IPS-NIHi7 (cell line): ENCODE data around the gene NAT9.

Source experiments
- DNase-seq: peaks from one replicate; pipeline ENCODE4 v3.0.0; 2012; ENCODE audit warnings: mixed read lengths; ENCODE audit errors: extremely low spot score

NAT9 gene

DNA sequence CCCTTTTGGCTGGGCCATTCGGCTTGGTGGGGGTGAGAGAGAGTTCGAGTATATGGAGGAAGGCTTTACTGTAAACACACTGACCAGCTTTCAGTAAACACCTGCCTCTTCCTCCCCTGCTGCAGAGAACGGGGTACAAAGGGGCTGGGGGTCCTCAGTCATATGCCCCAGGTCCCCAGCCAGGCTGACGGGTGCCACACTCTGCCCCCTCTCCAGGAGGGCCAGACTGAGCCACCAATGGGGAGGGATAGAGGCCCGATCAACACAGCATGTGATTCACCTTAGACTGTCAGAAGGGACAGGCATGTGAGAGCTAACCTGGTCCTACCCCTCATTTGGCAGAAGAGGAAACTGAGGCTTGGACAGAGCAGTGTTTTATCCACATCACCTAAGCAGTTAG lies 14.7 kb downstream of the NAT9 start:
- DNase-seq, result no peak

DNA sequence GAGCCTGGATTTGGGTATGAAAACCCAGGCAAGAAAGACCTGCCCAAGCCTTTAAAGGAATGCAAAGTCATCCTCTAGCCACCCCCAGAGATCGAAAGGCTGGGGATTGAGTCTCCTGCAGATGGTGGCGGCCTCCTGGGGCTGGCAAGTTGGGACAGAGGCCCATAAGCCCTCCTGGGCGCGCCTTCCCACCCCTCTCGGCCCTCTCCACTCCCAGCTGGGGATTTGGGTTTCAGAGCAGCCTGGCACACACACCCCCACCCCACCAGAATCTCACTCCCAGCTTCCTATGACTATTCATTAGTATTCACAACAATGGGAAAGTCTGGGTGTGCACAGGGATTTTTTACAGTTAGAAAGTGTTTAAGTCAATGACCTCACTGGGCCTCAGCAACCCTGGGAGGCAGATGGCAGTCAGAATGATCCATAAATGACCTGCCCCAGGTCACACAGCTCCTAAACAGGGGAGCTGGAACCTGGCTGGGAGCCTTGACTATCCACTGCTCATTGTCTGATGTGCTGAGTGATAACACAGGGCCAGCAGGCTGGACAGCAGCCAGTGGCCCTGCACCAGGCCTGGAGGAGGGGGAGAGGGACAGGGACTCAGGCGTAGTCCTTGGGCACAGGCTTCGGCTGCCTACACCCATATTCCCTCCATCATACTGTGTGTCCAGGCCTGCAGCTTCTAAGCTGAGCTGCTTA lies 15.6 kb downstream of the NAT9 start:
- DNase-seq, result peak; percentile 45

DNA sequence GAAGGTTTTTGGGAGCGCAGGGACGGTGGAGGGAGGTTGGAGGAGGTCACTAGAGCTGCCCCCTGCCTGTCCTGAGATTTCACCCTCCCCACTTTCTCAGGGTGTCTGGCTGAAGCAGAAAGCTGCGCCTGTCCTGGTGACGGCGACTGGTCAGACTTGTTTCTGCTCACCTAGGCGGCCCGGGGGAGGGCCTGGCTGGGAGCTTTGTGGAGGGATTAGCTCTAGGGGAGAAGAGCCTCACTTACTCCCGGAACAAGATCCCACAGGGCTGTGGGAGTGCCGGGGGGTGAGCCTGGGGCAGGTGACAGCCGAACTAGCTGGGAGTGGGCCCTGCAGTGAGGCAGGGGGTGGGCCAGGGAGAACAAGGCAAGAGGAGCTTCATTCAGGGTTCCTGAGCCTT lies 16.2 kb downstream of the NAT9 start:
- peak; percentile 63 for DNase-seq

DNA sequence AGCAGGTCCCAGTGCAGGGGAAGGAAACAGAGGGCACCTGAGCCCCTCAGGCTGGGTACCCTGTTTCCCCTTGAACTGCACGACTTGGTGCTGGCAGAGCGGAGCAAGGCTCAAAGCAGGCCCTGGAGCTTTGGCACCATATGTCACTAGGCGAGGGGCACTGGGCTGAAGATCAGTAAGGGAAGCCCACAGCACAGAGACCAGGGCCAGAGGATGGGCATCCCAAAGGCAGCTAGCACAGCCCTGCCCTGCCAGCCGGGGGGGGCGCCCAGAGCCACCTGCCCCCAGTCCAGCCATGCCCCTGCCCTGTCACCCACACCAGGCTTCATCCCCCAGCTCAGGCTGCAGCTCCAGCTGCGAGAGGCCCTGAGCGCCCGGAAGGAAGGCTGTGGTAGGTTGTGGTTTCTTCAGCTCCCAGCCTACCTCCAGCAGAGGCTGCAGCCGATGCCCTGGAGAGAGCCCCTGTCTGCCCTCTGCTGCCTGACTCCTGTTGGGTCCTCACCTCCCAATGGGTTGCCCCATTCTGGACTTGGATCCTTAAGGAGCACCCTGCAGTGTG lies 16.8 kb downstream of the NAT9 start:
- DNase-seq, result no peak

DNA sequence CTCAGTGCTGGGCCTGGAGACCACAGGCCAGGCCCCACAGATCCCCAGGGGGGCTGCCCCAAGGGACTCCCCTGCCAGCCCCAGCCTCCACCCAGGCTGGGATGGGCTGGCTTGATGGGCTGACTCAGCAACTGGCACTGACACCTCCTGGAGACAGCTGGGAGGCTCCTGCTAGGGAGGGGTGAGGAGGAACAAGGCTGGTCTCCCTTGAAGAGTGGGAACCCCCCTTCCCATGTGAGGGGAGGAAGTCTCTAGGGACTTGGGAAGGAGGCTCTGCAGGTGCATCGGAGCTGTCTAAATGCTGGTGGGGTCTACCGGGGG lies 17.3 kb downstream of the NAT9 start:
- DNase-seq, result no peak

- no peak for DNase-seq
Observed at GRCh38 chr17:74757931-74758847, 18.0 kb downstream of the NAT9 start.

DNA sequence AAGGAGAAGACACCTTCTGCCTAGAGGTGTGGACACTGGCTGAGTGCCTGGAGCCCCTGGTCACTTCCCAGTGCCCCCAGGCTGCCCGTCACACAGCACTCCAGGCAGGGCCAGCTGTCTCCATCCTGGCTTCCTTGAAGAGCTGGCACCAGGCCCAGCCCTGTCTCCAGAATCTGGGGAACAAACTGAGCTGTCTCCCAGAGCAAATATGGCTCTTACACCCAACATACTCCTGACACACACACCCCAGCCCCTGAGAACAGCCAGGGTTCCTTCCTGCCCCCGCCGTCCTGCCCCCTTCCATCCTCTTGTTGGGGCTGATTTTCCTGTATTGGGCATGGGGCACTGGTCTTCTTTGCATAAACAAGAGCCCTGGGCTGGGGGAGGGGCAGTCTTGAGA lies 18.6 kb downstream of the NAT9 start:
- DNase-seq, result no peak

- no peak for DNase-seq
Observed at GRCh38 chr17:74756891-74757290, 19.3 kb downstream of the NAT9 start.

DNA sequence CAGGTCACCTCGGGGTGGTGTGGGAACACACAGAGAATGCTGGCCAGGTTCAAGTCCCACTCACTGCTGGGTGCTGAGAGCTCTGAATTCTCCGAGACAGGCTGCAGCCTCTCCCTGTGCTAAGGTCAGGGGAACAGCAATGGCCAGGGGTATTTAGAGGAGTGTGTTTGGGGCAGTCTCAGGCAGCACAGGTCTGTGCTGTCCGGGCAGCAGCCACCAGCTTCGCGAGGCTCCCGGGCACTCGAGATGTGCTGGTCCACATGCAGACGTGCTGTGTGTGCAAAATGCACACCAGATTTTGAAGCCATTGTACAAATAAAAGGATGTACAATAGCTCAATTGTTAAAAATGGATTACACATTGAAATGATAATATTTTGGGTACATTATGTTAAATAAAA lies 20.6 kb downstream of the NAT9 start:
- DNase-seq, result no peak

DNA sequence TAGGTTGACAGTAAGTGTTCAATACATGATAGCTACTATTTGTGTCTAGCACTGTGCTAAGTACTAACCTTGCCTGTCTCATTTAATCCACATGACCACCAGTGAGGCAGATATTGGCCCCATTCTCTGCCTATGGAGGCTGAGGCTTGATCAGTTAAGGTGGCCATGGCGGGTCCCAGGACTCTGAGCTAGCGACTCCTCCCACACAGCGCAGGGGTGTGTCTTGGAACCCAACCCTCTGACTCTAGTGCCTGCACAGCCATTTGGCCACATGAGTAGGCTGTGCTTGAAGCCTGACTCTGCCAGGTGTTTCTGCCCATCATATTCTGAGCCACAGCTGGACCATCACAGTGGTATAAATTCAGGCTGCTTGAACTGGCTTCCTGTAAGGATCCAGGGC lies 21.3 kb downstream of the NAT9 start:
- DNase-seq, result no peak

- no peak for DNase-seq
Observed at GRCh38 chr17:74752822-74753401, 23.2 kb downstream of the NAT9 start.

GRCh38 chr17:74752415-74752814 lies 23.7 kb downstream of the NAT9 start:
- DNase-seq, result no peak

GRCh38 chr17:74750327-74751069 lies 25.6 kb downstream of the NAT9 start:
- DNase-seq, result no peak

GRCh38 chr17:74750039-74750326 lies 26.2 kb downstream of the NAT9 start:
- DNase-seq, result no peak

GRCh38 chr17:74749279-74750038 lies 26.7 kb downstream of the NAT9 start:
- DNase-seq, result no peak

- peak; percentile 97 for DNase-seq
Observed at GRCh38 chr17:74748529-74749278, 27.4 kb downstream of the NAT9 start, which contains the start of gene NHERF1. Gene NHERF1, plus strand, starts transcription at chr17:74748628. Its CDS starts 219 bp downstream, at chr17:74748847.

DNA sequence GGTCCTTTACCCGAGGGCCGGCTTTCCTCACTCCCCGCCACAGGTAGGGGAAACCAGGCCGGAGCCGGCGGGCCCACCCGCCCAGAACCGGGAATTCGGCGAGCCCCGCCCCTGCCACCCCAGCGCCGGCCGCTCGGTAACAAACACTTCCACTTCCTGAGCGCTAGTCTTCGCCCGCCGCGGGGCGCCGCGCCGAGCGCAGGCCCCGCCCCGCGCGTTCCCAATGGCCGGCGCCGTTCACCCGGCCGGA lies 27.9 kb downstream of the NAT9 start:
- no peak for DNase-seq

DNA sequence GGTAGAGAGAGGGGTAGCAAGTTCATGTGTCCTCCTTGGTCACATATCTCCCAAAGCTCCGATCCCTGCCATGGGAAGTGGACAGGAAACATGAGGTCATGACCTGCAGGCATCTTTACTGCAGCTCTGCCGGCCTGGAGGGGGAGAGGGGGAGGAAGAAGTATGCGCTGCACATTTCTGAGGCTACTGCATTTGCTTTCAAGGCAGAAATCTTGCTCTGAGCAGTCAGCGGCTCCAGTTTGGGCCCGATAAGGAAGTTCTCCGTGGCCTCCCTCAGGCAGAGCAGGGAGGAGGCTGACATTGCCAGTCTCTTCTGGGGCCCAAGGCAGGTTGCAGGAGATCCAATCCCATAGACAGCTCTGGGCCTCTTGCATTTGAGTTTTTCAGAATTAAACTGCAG lies 29.2 kb downstream of the NAT9 start:
- no peak for DNase-seq

- DNase-seq, result no peak
Observed at GRCh38 chr17:74746376-74746775, 29.8 kb downstream of the NAT9 start.

GRCh38 chr17:74745548-74746177 lies 30.5 kb downstream of the NAT9 start:
- no peak for DNase-seq
